GM10248 (cell line): ENCODE results near the gene ITM2B.

Experiments used
- CTCF ChIA-PET: fragments of 300-600 bp; sonication (Branson Sonifier 250); formaldehyde crosslinking; extraction: SDS; loops from one replicate; lab custom pipeline; 2021; ENCODE audit warnings: antibody characterized with exemption; lab: Yijun Ruan, JAX
- POLR2A ChIA-PET: fragments of 350-650 bp; sonication (Branson Sonifier 250); formaldehyde crosslinking; extraction: SDS; loops from one replicate; lab custom pipeline; 2020; ENCODE audit warnings: antibody characterized with exemption; lab: Yijun Ruan, JAX
- DNase-seq: peaks from one replicate; pipeline ENCODE4 v3.0.0; 2012; ENCODE audit errors: extremely low spot score
- CTCF ChIP-seq: IDR thresholded peaks from 2 replicates; pipeline ENCODE4 v1.5.1; 2012; ENCODE audit warnings: mild to moderate bottlenecking, low read depth; ENCODE audit errors: extremely low read depth, missing control alignments, control extremely low read depth

The ITM2B gene

GRCh38 chr13:48275507-48275906, 42.5 kb downstream of the ITM2B start:
- POLR2A ChIA-PET: no interaction called here
- CTCF ChIA-PET: interaction anchor here (1.5 kb wide), 1 partner anchor 35 kb away, joined by 3 read pairs; no protein-coding TSS in a partner anchor
- DNase-seq: no peak
- no peak for TF ChIP-seq CTCF

GRCh38 chr13:48278806-48279205, 45.8 kb downstream of the ITM2B start:
- no peak for DNase-seq
- no peak for TF ChIP-seq CTCF
- ChIA-PET POLR2A (no interaction called here), CTCF (interaction anchor here (0.7 kb wide), 1 partner anchor 15 kb away, joined by 3 read pairs; no protein-coding TSS in a partner anchor)

GRCh38 chr13:48281556-48281955, 48.5 kb downstream of the ITM2B start:
- ChIA-PET POLR2A (no interaction called here), CTCF (no interaction called here)
- TF ChIP-seq CTCF: no peak
- no peak for DNase-seq

GRCh38 chr13:48291730-48292129, 58.7 kb downstream of the ITM2B start:
- TF ChIP-seq CTCF: no peak
- CTCF ChIA-PET: interaction anchor here (1.2 to 1.5 kb wide), 2 partner anchors 9 to 18 kb away, joined by 3 to 4 read pairs; no protein-coding TSS in a partner anchor

GRCh38 chr13:48292650-48293049, 59.6 kb downstream of the ITM2B start:
- POLR2A ChIA-PET: no interaction called here

More at GRCh38 chr13:48291730-48292129, 58.7 kb downstream of the ITM2B start:
- DNase-seq: no peak
- POLR2A ChIA-PET: no interaction called here

GRCh38 chr13:48294653-48295052, 61.6 kb downstream of the ITM2B start:
- TF ChIP-seq CTCF: no peak
- ChIA-PET CTCF (interaction anchor here (1.4 kb wide), 1 partner anchor 474 kb away, joined by 3 read pairs; no protein-coding TSS in a partner anchor), POLR2A (no interaction called here)
- DNase-seq: no peak

More at GRCh38 chr13:48292650-48293049, 59.6 kb downstream of the ITM2B start:
- CTCF ChIA-PET: interaction anchor here (1.2 to 1.5 kb wide), 2 partner anchors 10 to 17 kb away, joined by 3 to 6 read pairs; no protein-coding TSS in a partner anchor
- no peak for TF ChIP-seq CTCF
- DNase-seq: no peak

GRCh38 chr13:48295271-48295670, 62.3 kb downstream of the ITM2B start:
- no peak for TF ChIP-seq CTCF
- no peak for DNase-seq
- CTCF ChIA-PET: interaction anchor here (0.6 kb wide), 1 partner anchor 605 kb away, joined by 3 read pairs; no protein-coding TSS in a partner anchor

More at GRCh38 chr13:48295271-48295670, 62.3 kb downstream of the ITM2B start:
- POLR2A ChIA-PET: no interaction called here
